Measurements from ENCODE around the gene EXD3.

The EXD3 gene

GRCh38 chr9:137317718-137318511, 105.0 kb downstream of the EXD3 start:
- Histone ChIP-seq H3K9ac (ENCODE audit: low read depth, low read length) (no peak overlapping the region), H3K4me1 (ENCODE audit: control insufficient read depth, insufficient read depth, low read length) (no peaks in the 10 kb centered on the region), H3K4me3 (ENCODE audit: low read depth, low read length) (no peak overlapping the region), H3K9me3 (ENCODE audit: control insufficient read depth, insufficient read depth, low read length) (no peaks in the 10 kb centered on the region), H3K36me3 (ENCODE audit: control insufficient read depth, insufficient read depth, low read length) (no peaks in the 10 kb centered on the region), H3K27me3 (ENCODE audit: control insufficient read depth, insufficient read depth, low read length) (no peaks in the 10 kb centered on the region)

GRCh38 chr9:137317021-137317717, 105.8 kb downstream of the EXD3 start:
- no peak overlapping the region for H3K4me3 ChIP-seq (ENCODE audit: low read depth, low read length)
- H3K36me3 ChIP-seq (ENCODE audit: control insufficient read depth, insufficient read depth, low read length), result no peaks in the 10 kb centered on the region
- H3K9ac ChIP-seq (ENCODE audit: low read depth, low read length), result no peak overlapping the region
- no peaks in the 10 kb centered on the region for H3K4me1 ChIP-seq (ENCODE audit: control insufficient read depth, insufficient read depth, low read length)
- H3K9me3 ChIP-seq (ENCODE audit: control insufficient read depth, insufficient read depth, low read length), result no peaks in the 10 kb centered on the region
- no peaks in the 10 kb centered on the region for H3K27me3 ChIP-seq (ENCODE audit: control insufficient read depth, insufficient read depth, low read length)

GRCh38 chr9:137316012-137316981, 106.7 kb downstream of the EXD3 start:
- H3K4me1 ChIP-seq (ENCODE audit: control insufficient read depth, insufficient read depth, low read length), result no peaks in the 10 kb centered on the region
- no peaks in the 10 kb centered on the region for H3K9me3 ChIP-seq (ENCODE audit: control insufficient read depth, insufficient read depth, low read length)
- H3K27me3 ChIP-seq (ENCODE audit: control insufficient read depth, insufficient read depth, low read length), result no peaks in the 10 kb centered on the region
- H3K4me3 ChIP-seq (ENCODE audit: low read depth, low read length), result no peak overlapping the region
- H3K9ac ChIP-seq (ENCODE audit: low read depth, low read length), result no peak overlapping the region
- no peaks in the 10 kb centered on the region for H3K36me3 ChIP-seq (ENCODE audit: control insufficient read depth, insufficient read depth, low read length)

- no peak overlapping the region for H3K9ac ChIP-seq (ENCODE audit: low read depth, low read length)
- no peaks in the 10 kb centered on the region for H3K27me3 ChIP-seq (ENCODE audit: control insufficient read depth, insufficient read depth, low read length)
- no peaks in the 10 kb centered on the region for H3K9me3 ChIP-seq (ENCODE audit: control insufficient read depth, insufficient read depth, low read length)
- H3K36me3 ChIP-seq (ENCODE audit: control insufficient read depth, insufficient read depth, low read length), result no peaks in the 10 kb centered on the region
- H3K4me1 ChIP-seq (ENCODE audit: control insufficient read depth, insufficient read depth, low read length), result no peaks in the 10 kb centered on the region
- no peak overlapping the region for H3K4me3 ChIP-seq (ENCODE audit: low read depth, low read length)
Measured at GRCh38 chr9:137315581-137316011, 107.4 kb downstream of the EXD3 start.

GRCh38 chr9:137314561-137315560, 108.1 kb downstream of the EXD3 start:
- Histone ChIP-seq H3K4me1 (ENCODE audit: control insufficient read depth, insufficient read depth, low read length) (no peaks in the 10 kb centered on the region), H3K36me3 (ENCODE audit: control insufficient read depth, insufficient read depth, low read length) (no peaks in the 10 kb centered on the region), H3K27me3 (ENCODE audit: control insufficient read depth, insufficient read depth, low read length) (no peaks in the 10 kb centered on the region), H3K4me3 (ENCODE audit: low read depth, low read length) (no peak overlapping the region), H3K9ac (ENCODE audit: low read depth, low read length) (no peak overlapping the region), H3K9me3 (ENCODE audit: control insufficient read depth, insufficient read depth, low read length) (no peaks in the 10 kb centered on the region)

- Histone ChIP-seq H3K4me3 (ENCODE audit: low read depth, low read length) (no peak overlapping the region), H3K36me3 (ENCODE audit: control insufficient read depth, insufficient read depth, low read length) (no peaks in the 10 kb centered on the region), H3K27me3 (ENCODE audit: control insufficient read depth, insufficient read depth, low read length) (no peaks in the 10 kb centered on the region), H3K9me3 (ENCODE audit: control insufficient read depth, insufficient read depth, low read length) (no peaks in the 10 kb centered on the region), H3K9ac (ENCODE audit: low read depth, low read length) (no peak overlapping the region), H3K4me1 (ENCODE audit: control insufficient read depth, insufficient read depth, low read length) (no peaks in the 10 kb centered on the region)
Measured at GRCh38 chr9:137313956-137314560, 108.9 kb downstream of the EXD3 start.

GRCh38 chr9:137313326-137313936, 109.5 kb downstream of the EXD3 start:
- Histone ChIP-seq H3K4me1 (ENCODE audit: control insufficient read depth, insufficient read depth, low read length) (no peaks in the 10 kb centered on the region), H3K9ac (ENCODE audit: low read depth, low read length) (no peak overlapping the region), H3K27me3 (ENCODE audit: control insufficient read depth, insufficient read depth, low read length) (no peaks in the 10 kb centered on the region), H3K4me3 (ENCODE audit: low read depth, low read length) (no peak overlapping the region), H3K36me3 (ENCODE audit: control insufficient read depth, insufficient read depth, low read length) (no peaks in the 10 kb centered on the region), H3K9me3 (ENCODE audit: control insufficient read depth, insufficient read depth, low read length) (no peaks in the 10 kb centered on the region)

- Histone ChIP-seq H3K36me3 (ENCODE audit: control insufficient read depth, insufficient read depth, low read length) (no peaks in the 10 kb centered on the region), H3K4me3 (ENCODE audit: low read depth, low read length) (no peak overlapping the region), H3K4me1 (ENCODE audit: control insufficient read depth, insufficient read depth, low read length) (no peaks in the 10 kb centered on the region), H3K27me3 (ENCODE audit: control insufficient read depth, insufficient read depth, low read length) (no peaks in the 10 kb centered on the region), H3K9ac (ENCODE audit: low read depth, low read length) (no peak overlapping the region), H3K9me3 (ENCODE audit: control insufficient read depth, insufficient read depth, low read length) (no peaks in the 10 kb centered on the region)
Measured at GRCh38 chr9:137312852-137313325, 110.1 kb downstream of the EXD3 start.

GRCh38 chr9:137311986-137312851, 110.7 kb downstream of the EXD3 start:
- no peaks in the 10 kb centered on the region for H3K36me3 ChIP-seq (ENCODE audit: control insufficient read depth, insufficient read depth, low read length)
- no peak overlapping the region for H3K4me3 ChIP-seq (ENCODE audit: low read depth, low read length)
- no peaks in the 10 kb centered on the region for H3K9me3 ChIP-seq (ENCODE audit: control insufficient read depth, insufficient read depth, low read length)
- H3K27me3 ChIP-seq (ENCODE audit: control insufficient read depth, insufficient read depth, low read length), result no peaks in the 10 kb centered on the region
- no peak overlapping the region for H3K9ac ChIP-seq (ENCODE audit: low read depth, low read length)
- H3K4me1 ChIP-seq (ENCODE audit: control insufficient read depth, insufficient read depth, low read length), result no peaks in the 10 kb centered on the region

All from iPS-15b (cell line).